ENCODE measurements around the gene DLG2. TPM values are rescaled to one million over a fixed set of nuclear protein-coding genes. Genes with fewer than 3 reads are reported as not detected.
"Not testable (repeated sequence)": the region's sequence is repeated elsewhere in the genome, so short reads cannot be mapped to it uniquely, and the experiment has no call there.

DLG2 gene
- polyA plus RNA-seq, 1 donor, result 8.1 TPM

GRCh38 chr11:85647078-85647477, 19.9 kb upstream of the DLG2 start:
- Histone ChIP-seq H3K9me3 (ENCODE audit: control insufficient read depth, low read depth, low read length) (no peaks in the 10 kb centered on the region), H3K27ac (ENCODE audit: low read length) (peak overlapping the region; percentile 86), H3K36me3 (ENCODE audit: control insufficient read depth, insufficient read depth, low read length) (peaks cover 5% of the 10 kb centered on the region), H3K4me1 (ENCODE audit: control insufficient read depth, insufficient read depth, low read length) (peaks cover 29% of the 10 kb centered on the region), H3K4me3 (ENCODE audit: low read length) (peak overlapping the region; percentile 71), H3K27me3 (ENCODE audit: control insufficient read depth, insufficient read depth, low read length) (no peaks in the 10 kb centered on the region)
- WGBS (ENCODE audit: insufficient coverage, low lambda C conversion rate), result no CpG with 5 or more reads among the region's 2 CpGs
- DNase-seq, result peak; percentile 36 to 72

- no peak overlapping the region for H3K4me3 ChIP-seq (ENCODE audit: low read length)
- H3K36me3 ChIP-seq (ENCODE audit: control insufficient read depth, insufficient read depth, low read length), result no peaks in the 10 kb centered on the region
- H3K27me3 ChIP-seq (ENCODE audit: control insufficient read depth, insufficient read depth, low read length), result no peaks in the 10 kb centered on the region
- no peaks in the 10 kb centered on the region for H3K9me3 ChIP-seq (ENCODE audit: control insufficient read depth, low read depth, low read length)
- DNase-seq, result peak; percentile 14 to 44
- peaks cover 23% of the 10 kb centered on the region for H3K4me1 ChIP-seq (ENCODE audit: control insufficient read depth, insufficient read depth, low read length)
- no peak overlapping the region for H3K27ac ChIP-seq (ENCODE audit: low read length)
- no CpG with 5 or more reads among the region's 2 CpGs for WGBS (ENCODE audit: insufficient coverage, low lambda C conversion rate)
Observed at GRCh38 chr11:85643191-85643614, 16.1 kb upstream of the DLG2 start.

GRCh38 chr11:85634747-85635146, 7.6 kb upstream of the DLG2 start:
- Histone ChIP-seq H3K4me1 (ENCODE audit: control insufficient read depth, insufficient read depth, low read length) (no peaks in the 10 kb centered on the region), H3K36me3 (ENCODE audit: control insufficient read depth, insufficient read depth, low read length) (peaks cover 27% of the 10 kb centered on the region), H3K9me3 (ENCODE audit: control insufficient read depth, low read depth, low read length) (no peaks in the 10 kb centered on the region), H3K27ac (ENCODE audit: low read length) (no peak overlapping the region), H3K27me3 (ENCODE audit: control insufficient read depth, insufficient read depth, low read length) (no peaks in the 10 kb centered on the region), H3K4me3 (ENCODE audit: low read length) (no peak overlapping the region)
- no CpG with 5 or more reads among the region's 3 CpGs for WGBS (ENCODE audit: insufficient coverage, low lambda C conversion rate)
- no peak for DNase-seq

- H3K4me1 ChIP-seq (ENCODE audit: control insufficient read depth, insufficient read depth, low read length), result no peaks in the 10 kb centered on the region
- H3K27me3 ChIP-seq (ENCODE audit: control insufficient read depth, insufficient read depth, low read length), result no peaks in the 10 kb centered on the region
- no peak for DNase-seq
- H3K27ac ChIP-seq (ENCODE audit: low read length), result peak overlapping the region; percentile 45
- H3K36me3 ChIP-seq (ENCODE audit: control insufficient read depth, insufficient read depth, low read length), result peaks cover 9% of the 10 kb centered on the region
- H3K9me3 ChIP-seq (ENCODE audit: control insufficient read depth, low read depth, low read length), result no peaks in the 10 kb centered on the region
- WGBS (ENCODE audit: insufficient coverage, low lambda C conversion rate), result 0% methylated on average over 8 of the region's 13 CpGs
- H3K4me3 ChIP-seq (ENCODE audit: low read length), result peak overlapping the region; percentile 70
Observed at GRCh38 chr11:85628771-85629341, 1.7 kb upstream of the DLG2 start.

DNA sequence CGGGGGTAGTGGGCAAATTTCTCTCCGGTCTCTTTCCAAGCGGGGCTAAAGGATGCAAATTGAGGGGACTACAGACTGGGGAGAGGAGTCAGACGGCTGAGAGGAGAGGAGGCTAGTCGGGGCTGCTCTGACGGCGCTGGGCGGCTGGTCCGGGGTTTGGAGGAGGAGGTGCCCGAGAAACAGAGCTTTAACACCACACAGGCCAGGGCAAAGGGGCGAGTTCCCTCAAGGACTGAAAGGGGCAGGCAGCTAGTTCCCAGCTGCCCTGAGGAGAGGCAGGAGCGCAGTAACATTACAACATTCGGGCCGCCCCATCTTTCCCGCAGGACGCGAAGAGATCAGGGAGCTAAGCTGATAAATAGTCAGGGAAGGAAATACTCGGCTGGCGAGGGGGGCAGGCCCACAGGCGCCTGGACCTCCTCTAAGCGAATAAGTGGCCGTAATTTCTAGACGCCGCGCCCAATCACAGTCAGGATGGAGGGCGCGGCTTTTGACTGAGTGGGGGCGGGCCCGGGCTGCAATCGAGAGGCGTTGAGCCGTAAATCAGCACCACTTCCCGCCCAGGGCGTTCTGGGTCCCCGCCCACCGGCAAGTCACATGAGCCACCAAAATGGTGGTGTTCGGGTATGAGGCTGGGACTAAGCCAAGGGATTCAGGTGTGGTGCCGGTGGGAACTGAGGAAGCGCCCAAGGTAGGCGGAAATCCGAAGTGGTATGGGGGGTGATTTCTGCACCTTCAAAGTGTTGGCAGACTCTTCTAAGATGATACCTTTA, 1.0 kb upstream of the DLG2 start, which contains the start of gene TMEM126B:
Gene TMEM126B (plus strand): TSS at position 596 of the 773 bp plus-strand sequence. CDS start 15 bp downstream, at position 611.
- peak; percentile 97 to 99 for DNase-seq
- H3K27me3 ChIP-seq (ENCODE audit: control insufficient read depth, insufficient read depth, low read length), result no peaks in the 10 kb centered on the region
- H3K4me1 ChIP-seq (ENCODE audit: control insufficient read depth, insufficient read depth, low read length), result no peaks in the 10 kb centered on the region
- H3K27ac ChIP-seq (ENCODE audit: low read length), result peak within 1 kb of the TSS; percentile 90
- H3K4me3 ChIP-seq (ENCODE audit: low read length), result peak within 1 kb of the TSS; percentile 70
- no peaks in the 10 kb centered on the region for H3K9me3 ChIP-seq (ENCODE audit: control insufficient read depth, low read depth, low read length)
- H3K36me3 ChIP-seq (ENCODE audit: control insufficient read depth, insufficient read depth, low read length), result peaks cover 9% of the 10 kb centered on the region
- WGBS (ENCODE audit: insufficient coverage, low lambda C conversion rate), result no CpG with 5 or more reads among the region's 41 CpGs

GRCh38 chr11:85626496-85626895, 648 bp downstream of the DLG2 start:
- WGBS (ENCODE audit: insufficient coverage, low lambda C conversion rate), result 76% methylated on average over 2 of the region's 2 CpGs
- Histone ChIP-seq H3K27ac (ENCODE audit: low read length) (no peak overlapping the region), H3K27me3 (ENCODE audit: control insufficient read depth, insufficient read depth, low read length) (no peaks in the 10 kb centered on the region), H3K4me3 (ENCODE audit: low read length) (no peak overlapping the region), H3K4me1 (ENCODE audit: control insufficient read depth, insufficient read depth, low read length) (no peaks in the 10 kb centered on the region), H3K36me3 (ENCODE audit: control insufficient read depth, insufficient read depth, low read length) (peaks cover 7% of the 10 kb centered on the region), H3K9me3 (ENCODE audit: control insufficient read depth, low read depth, low read length) (no peaks in the 10 kb centered on the region)
- DNase-seq, result no peak

- Histone ChIP-seq H3K9me3 (ENCODE audit: control insufficient read depth, low read depth, low read length) (no peaks in the 10 kb centered on the region), H3K27me3 (ENCODE audit: control insufficient read depth, insufficient read depth, low read length) (no peaks in the 10 kb centered on the region), H3K36me3 (ENCODE audit: control insufficient read depth, insufficient read depth, low read length) (no peaks in the 10 kb centered on the region), H3K4me3 (ENCODE audit: low read length) (no peak overlapping the region), H3K27ac (ENCODE audit: low read length) (no peak overlapping the region), H3K4me1 (ENCODE audit: control insufficient read depth, insufficient read depth, low read length) (no peaks in the 10 kb centered on the region)
- no peak for DNase-seq
- no CpG with 5 or more reads among the region's 3 CpGs for WGBS (ENCODE audit: insufficient coverage, low lambda C conversion rate)
Observed at GRCh38 chr11:85620256-85620655, 6.9 kb downstream of the DLG2 start.

DNA sequence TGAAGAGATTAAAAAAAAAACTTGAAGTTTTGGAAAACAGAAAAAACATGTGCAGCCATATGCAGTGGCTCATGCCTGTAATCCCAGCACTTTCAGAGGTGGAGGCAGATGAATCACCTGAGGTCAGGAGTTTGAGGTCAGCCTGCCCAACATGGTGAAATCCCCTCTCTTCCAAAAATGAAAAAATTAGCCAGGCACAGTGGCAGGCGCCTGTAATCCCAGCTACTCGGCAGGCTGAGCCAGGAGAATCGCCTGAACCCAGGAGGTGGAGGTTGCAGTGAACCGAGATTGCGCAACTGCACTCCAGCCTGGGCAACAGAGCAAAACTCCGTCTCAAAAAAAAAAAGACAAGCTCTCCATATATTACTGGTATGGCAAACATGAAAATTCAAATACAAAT, 7.6 kb downstream of the DLG2 start:
- Histone ChIP-seq H3K9me3 (ENCODE audit: control insufficient read depth, low read depth, low read length) (no peaks in the 10 kb centered on the region), H3K4me1 (ENCODE audit: control insufficient read depth, insufficient read depth, low read length) (no peaks in the 10 kb centered on the region), H3K27me3 (ENCODE audit: control insufficient read depth, insufficient read depth, low read length) (no peaks in the 10 kb centered on the region), H3K27ac (ENCODE audit: low read length) (no peak overlapping the region), H3K4me3 (ENCODE audit: low read length) (no peak overlapping the region), H3K36me3 (ENCODE audit: control insufficient read depth, insufficient read depth, low read length) (no peaks in the 10 kb centered on the region)
- WGBS (ENCODE audit: insufficient coverage, low lambda C conversion rate), result no CpG with 5 or more reads among the region's 6 CpGs
- DNase-seq, result no peak

GRCh38 chr11:85611643-85612042, 15.5 kb downstream of the DLG2 start:
- 100% methylated on average over 1 of the region's 2 CpGs for WGBS (ENCODE audit: insufficient coverage, low lambda C conversion rate)
- H3K27me3 ChIP-seq (ENCODE audit: control insufficient read depth, insufficient read depth, low read length); H3K36me3 ChIP-seq (ENCODE audit: control insufficient read depth, insufficient read depth, low read length); H3K9me3 ChIP-seq (ENCODE audit: control insufficient read depth, low read depth, low read length); H3K27ac ChIP-seq (ENCODE audit: low read length); DNase-seq; H3K4me1 ChIP-seq (ENCODE audit: control insufficient read depth, insufficient read depth, low read length); H3K4me3 ChIP-seq (ENCODE audit: low read length): not testable (repeated sequence)

GRCh38 chr11:85609286-85609685, 17.9 kb downstream of the DLG2 start:
- WGBS (ENCODE audit: insufficient coverage, low lambda C conversion rate), result no CpG with 5 or more reads among the region's 2 CpGs
- H3K9me3 ChIP-seq (ENCODE audit: control insufficient read depth, low read depth, low read length); H3K36me3 ChIP-seq (ENCODE audit: control insufficient read depth, insufficient read depth, low read length); DNase-seq; H3K4me1 ChIP-seq (ENCODE audit: control insufficient read depth, insufficient read depth, low read length); H3K4me3 ChIP-seq (ENCODE audit: low read length); H3K27me3 ChIP-seq (ENCODE audit: control insufficient read depth, insufficient read depth, low read length); H3K27ac ChIP-seq (ENCODE audit: low read length): not testable (repeated sequence)

GRCh38 chr11:85608621-85609020, 18.5 kb downstream of the DLG2 start:
- H3K4me3 ChIP-seq (ENCODE audit: low read length); DNase-seq; H3K9me3 ChIP-seq (ENCODE audit: control insufficient read depth, low read depth, low read length); H3K27me3 ChIP-seq (ENCODE audit: control insufficient read depth, insufficient read depth, low read length); H3K27ac ChIP-seq (ENCODE audit: low read length); H3K36me3 ChIP-seq (ENCODE audit: control insufficient read depth, insufficient read depth, low read length); H3K4me1 ChIP-seq (ENCODE audit: control insufficient read depth, insufficient read depth, low read length): not testable (repeated sequence)
